PC-9 (cell line): ENCODE measurements around the gene CAMTA1.

Source experiments
- EZH2 ChIP-seq: fragments of 200-600 bp; sonication (generic); IDR thresholded peaks from 2 replicates; pipeline ENCODE4 v1.8.0; 2017; ENCODE audit warnings: antibody characterized with exemption, low read depth
- TF ChIP-seq, protein P1 (sequence below): fragments of 200-600 bp; sonication (generic); conservative IDR thresholded peaks from 2 replicates; pipeline ENCODE4 v1.6.1; 2017; ENCODE audit warnings: mixed run types, antibody characterized with exemption, mild to moderate bottlenecking, moderate library complexity

DNA sequence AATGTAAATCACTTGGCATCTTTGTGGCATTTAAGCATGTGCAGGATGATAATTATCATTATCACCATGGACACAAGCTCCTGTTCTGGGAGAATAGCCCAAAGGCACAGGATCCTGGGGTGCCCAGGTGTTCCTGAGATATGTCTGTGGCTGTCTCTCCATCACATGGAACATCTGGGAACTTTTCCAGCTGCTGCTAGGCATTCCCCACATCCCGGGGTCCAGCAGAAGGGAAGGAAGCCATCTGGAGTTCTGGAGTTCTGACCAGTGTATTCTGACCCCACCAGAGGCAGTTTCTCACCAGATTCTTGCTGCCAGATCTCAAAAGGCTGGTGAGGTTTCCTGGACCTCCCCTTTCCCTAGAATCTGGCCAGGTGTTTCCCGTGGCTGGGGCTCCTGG, 726.1 kb downstream of the CAMTA1 start:
- TF ChIP-seq, protein P1, sequence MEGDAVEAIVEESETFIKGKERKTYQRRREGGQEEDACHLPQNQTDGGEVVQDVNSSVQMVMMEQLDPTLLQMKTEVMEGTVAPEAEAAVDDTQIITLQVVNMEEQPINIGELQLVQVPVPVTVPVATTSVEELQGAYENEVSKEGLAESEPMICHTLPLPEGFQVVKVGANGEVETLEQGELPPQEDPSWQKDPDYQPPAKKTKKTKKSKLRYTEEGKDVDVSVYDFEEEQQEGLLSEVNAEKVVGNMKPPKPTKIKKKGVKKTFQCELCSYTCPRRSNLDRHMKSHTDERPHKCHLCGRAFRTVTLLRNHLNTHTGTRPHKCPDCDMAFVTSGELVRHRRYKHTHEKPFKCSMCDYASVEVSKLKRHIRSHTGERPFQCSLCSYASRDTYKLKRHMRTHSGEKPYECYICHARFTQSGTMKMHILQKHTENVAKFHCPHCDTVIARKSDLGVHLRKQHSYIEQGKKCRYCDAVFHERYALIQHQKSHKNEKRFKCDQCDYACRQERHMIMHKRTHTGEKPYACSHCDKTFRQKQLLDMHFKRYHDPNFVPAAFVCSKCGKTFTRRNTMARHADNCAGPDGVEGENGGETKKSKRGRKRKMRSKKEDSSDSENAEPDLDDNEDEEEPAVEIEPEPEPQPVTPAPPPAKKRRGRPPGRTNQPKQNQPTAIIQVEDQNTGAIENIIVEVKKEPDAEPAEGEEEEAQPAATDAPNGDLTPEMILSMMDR, result no peak
- no peak for TF ChIP-seq EZH2
